GM12878 (cell line): Measurements from ENCODE around the gene PKD2.

Experiments
- TF ChIP-seq, protein P1 (sequence below), 3 experiments: IDR thresholded peaks in 2 of 3; conservative IDR thresholded peaks in 1 of 3; 2 replicates each; pipeline ENCODE4 v1.5.1; 2011; ENCODE audit warnings: low read depth in 3 of 3, low read length in 3 of 3, mild to moderate bottlenecking in 3 of 3, control low read depth in 2 of 3, moderate library complexity in 2 of 3, inconsistent platforms in 1 of 3, mixed read lengths in 1 of 3; ENCODE audit not compliant: control insufficient read depth in 2 of 3, insufficient read depth in 1 of 3; ENCODE audit errors: extremely low read depth in 1 of 3
- TF ChIP-seq, protein P2 (sequence below): IDR thresholded peaks from 2 replicates; pipeline ENCODE4 v1.6.1; 2012; ENCODE audit warnings: low read depth, low read length, improper control_type of control experiment

DNA sequence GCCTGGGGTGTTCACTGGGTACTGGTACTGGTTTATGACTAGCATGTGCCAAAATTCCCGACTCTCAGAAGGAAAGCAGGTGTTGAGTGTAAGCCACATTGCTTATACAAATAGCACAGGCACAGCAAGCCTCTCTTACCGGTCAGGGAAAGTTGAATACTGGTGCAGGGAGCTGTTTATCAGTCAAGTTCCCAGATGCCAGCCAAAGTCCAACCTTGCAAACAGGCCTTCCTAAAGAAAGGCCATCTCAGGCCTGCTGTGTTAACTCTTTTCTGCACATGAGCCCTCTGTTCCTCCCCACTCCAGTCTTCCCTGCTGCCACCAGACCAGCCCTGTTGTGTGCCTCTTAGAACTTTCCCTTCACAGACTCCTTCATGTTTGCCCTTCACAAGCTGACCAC lies 34.2 kb downstream of the PKD2 start:
- TF ChIP-seq, protein P1, sequence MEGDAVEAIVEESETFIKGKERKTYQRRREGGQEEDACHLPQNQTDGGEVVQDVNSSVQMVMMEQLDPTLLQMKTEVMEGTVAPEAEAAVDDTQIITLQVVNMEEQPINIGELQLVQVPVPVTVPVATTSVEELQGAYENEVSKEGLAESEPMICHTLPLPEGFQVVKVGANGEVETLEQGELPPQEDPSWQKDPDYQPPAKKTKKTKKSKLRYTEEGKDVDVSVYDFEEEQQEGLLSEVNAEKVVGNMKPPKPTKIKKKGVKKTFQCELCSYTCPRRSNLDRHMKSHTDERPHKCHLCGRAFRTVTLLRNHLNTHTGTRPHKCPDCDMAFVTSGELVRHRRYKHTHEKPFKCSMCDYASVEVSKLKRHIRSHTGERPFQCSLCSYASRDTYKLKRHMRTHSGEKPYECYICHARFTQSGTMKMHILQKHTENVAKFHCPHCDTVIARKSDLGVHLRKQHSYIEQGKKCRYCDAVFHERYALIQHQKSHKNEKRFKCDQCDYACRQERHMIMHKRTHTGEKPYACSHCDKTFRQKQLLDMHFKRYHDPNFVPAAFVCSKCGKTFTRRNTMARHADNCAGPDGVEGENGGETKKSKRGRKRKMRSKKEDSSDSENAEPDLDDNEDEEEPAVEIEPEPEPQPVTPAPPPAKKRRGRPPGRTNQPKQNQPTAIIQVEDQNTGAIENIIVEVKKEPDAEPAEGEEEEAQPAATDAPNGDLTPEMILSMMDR (IDR thresholded peaks at IDR 0.05 in 2 of 3, conservative IDR thresholded peaks at IDR 0.05 in 1 of 3; ENCODE audit: control insufficient read depth in 2 of 3, extremely low read depth in 1 of 3, insufficient read depth in 1 of 3, low read depth in 3 of 3, low read length in 3 of 3), result no peak
- TF ChIP-seq, protein P2, sequence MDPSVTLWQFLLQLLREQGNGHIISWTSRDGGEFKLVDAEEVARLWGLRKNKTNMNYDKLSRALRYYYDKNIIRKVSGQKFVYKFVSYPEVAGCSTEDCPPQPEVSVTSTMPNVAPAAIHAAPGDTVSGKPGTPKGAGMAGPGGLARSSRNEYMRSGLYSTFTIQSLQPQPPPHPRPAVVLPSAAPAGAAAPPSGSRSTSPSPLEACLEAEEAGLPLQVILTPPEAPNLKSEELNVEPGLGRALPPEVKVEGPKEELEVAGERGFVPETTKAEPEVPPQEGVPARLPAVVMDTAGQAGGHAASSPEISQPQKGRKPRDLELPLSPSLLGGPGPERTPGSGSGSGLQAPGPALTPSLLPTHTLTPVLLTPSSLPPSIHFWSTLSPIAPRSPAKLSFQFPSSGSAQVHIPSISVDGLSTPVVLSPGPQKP, result no peak
